Coronary artery (tissue), 2 donors: Measurements from ENCODE around the gene NPIPA1.
A peak's percentile ranks its signal among the peaks of the same experiment; 100 is the strongest.
"Not testable (repeated sequence)": the region's sequence is repeated elsewhere in the genome, so short reads cannot be mapped to it uniquely, and the experiment has no call there.

Source experiments
- DNase-seq: peaks from one replicate; pipeline ENCODE4 v3.0.0-alpha.2; 2017; ENCODE audit warnings: low spot score
- H3K27ac ChIP-seq, 2 donors: fragments of 200-600 bp; sonication (generic); one replicate each; pipeline ENCODE4 v1.5.1; 2016 to 2019
- H3K4me3 ChIP-seq: fragments of 200-600 bp; sonication (generic); 2 replicates; pipeline ENCODE4 v1.5.1; 2016; ENCODE audit warnings: mild to moderate bottlenecking, moderate library complexity

NPIPA1 gene

GRCh38 chr16:14937143-14937542, at the start of gene NPIPA1:
Gene NPIPA1, plus strand, starts transcription at chr16:14937443. Its CDS starts 0 bp downstream, at chr16:14937443.
- not testable (repeated sequence) for H3K4me3 ChIP-seq, DNase-seq, H3K27ac ChIP-seq

DNA sequence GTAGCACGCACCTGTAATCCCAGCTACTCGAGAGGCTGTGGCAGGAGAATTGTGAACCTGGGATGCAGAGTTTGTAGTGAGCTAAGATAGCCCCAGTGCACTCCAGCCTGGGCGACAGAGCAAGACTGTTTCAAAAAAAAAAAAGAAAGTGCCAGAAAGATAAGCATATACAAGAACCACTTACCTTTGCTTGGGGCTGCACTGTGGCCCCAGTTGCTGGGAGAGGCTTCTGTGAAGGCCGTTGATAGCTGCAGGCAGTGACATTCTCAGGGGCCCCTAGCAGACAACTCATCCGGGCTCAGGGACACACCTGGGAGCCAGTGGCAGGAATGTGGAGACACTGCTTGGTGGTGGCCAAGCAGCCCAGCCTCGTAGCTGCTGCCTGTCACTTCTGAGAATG, 45.1 kb upstream of the NPIPA1 start:
- DNase-seq, H3K4me3 ChIP-seq, H3K27ac ChIP-seq: not testable (repeated sequence)

- not testable (repeated sequence) for H3K4me3 ChIP-seq, H3K27ac ChIP-seq
- DNase-seq, result peak; percentile 31
Measured at GRCh38 chr16:14895382-14895781, 41.9 kb upstream of the NPIPA1 start.

- H3K27ac ChIP-seq, H3K4me3 ChIP-seq: not testable (repeated sequence)
- DNase-seq, result peak; percentile 47
Measured at GRCh38 chr16:14896023-14896422, 41.2 kb upstream of the NPIPA1 start.

DNA sequence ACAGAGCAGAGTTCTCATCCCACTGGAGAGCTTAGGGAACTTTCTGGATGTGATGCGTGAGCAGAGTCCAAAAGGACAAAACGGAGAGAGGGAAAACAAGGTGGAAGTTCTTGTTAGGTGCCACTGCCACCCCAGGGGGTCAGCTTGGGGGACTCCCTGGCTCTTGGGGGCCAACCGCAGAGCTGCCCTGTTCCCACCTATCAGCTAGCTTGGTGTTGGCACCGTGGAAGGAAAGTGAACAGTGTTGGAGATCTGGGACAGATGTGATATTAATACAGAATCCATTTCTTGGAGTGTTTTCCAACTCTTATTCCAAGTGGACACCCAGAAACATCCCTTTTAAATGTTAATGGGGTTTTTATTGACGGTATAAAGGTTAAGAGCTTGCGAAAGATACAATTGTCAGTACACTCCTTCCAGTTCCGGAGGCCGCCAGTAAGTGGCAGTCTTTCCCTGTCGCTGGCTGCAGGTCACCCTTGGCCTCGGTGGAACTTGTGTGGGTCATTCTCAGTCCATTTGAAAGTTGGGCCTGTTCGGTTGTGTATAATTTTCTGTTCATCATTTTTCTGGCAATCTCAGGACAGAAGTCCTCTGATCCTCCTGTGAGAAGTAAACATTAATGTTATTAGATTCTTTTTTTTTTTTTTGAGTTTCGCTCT, 40.1 kb upstream of the NPIPA1 start:
- not testable (repeated sequence) for H3K27ac ChIP-seq, DNase-seq, H3K4me3 ChIP-seq

DNA sequence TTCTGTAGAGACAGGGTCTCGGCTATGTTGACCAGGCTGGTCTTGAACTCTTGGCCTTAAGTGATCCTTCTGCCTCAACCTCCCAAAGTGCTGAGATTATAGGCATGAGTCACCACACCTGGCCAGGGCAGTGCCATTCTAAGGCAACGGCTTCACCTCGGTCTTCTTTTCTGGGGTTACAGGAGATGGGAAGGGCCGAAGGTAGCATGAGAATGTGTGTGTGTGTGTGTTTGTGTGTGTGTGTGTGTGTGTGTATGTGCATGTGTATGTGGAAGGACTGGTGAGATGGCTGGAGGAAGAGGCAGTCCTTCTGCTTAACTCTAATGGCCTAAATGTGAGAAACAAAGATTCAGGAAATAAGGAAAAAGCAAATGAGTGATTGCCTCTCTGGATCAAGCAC, 39.1 kb upstream of the NPIPA1 start:
- not testable (repeated sequence) for H3K27ac ChIP-seq, H3K4me3 ChIP-seq, DNase-seq

GRCh38 chr16:14903191-14903957, 33.9 kb upstream of the NPIPA1 start:
- DNase-seq, result peak; percentile 9
- H3K27ac ChIP-seq, H3K4me3 ChIP-seq: not testable (repeated sequence)

DNA sequence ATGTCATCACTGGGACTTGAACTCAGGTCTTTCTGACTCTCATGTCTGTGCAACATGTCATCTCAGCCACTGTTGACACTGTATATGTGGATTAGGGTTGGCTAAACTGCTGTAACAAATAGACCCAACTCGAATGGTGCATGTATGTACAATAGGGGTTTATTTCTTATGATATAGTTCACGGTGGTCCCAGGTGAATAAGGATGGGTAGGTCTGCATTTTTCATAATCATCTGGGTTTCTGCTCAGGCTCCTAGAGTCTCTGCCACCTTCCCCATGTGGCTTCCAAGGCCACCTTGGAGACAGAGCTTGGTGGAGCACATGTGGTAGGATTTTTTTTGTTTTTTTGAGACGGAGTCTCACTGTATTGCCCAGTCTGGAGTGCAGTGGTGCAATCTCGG, 27.5 kb upstream of the NPIPA1 start:
- DNase-seq, H3K4me3 ChIP-seq, H3K27ac ChIP-seq: not testable (repeated sequence)

- not testable (repeated sequence) for DNase-seq, H3K4me3 ChIP-seq
Measured at GRCh38 chr16:14910833-14911629, 26.2 kb upstream of the NPIPA1 start.

GRCh38 chr16:14911954-14912353, 25.3 kb upstream of the NPIPA1 start:
- not testable (repeated sequence) for DNase-seq
- Histone ChIP-seq H3K4me3 (peak overlapping the region; percentile 73), H3K27ac (peak overlapping the region; percentile 9 to 82)

More at GRCh38 chr16:14910833-14911629, 26.2 kb upstream of the NPIPA1 start:
- H3K27ac ChIP-seq, result not testable (repeated sequence)

- not testable (repeated sequence) for H3K27ac ChIP-seq, DNase-seq, H3K4me3 ChIP-seq
Measured at GRCh38 chr16:14912588-14912987, 24.7 kb upstream of the NPIPA1 start.

- not testable (repeated sequence) for H3K27ac ChIP-seq, H3K4me3 ChIP-seq
- peak; percentile 9 for DNase-seq
Measured at GRCh38 chr16:14918504-14918903, 18.7 kb upstream of the NPIPA1 start.

GRCh38 chr16:14919837-14920600, 17.2 kb upstream of the NPIPA1 start:
- not testable (repeated sequence) for DNase-seq, H3K4me3 ChIP-seq

DNA sequence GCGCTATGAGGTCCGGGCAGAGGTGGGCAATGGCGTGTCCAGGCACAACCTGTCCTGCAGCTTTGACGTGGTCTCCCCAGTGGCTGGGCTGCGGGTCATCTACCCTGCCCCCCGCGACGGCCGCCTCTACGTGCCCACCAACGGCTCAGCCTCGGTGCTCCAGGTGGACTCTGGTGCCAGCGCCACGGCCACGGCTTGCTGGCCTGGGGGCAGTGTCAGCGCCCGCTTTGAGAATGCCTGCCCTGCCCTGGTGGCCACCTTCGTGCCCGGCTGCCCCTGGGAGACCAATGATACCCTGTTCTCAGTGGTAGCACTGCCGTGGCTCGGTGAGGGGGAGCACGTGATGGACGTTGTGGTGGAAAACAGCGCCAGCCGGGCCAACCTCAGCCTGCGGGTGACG, 15.0 kb upstream of the NPIPA1 start:
- not testable (repeated sequence) for H3K27ac ChIP-seq, DNase-seq, H3K4me3 ChIP-seq

More at GRCh38 chr16:14919837-14920600, 17.2 kb upstream of the NPIPA1 start:
- not testable (repeated sequence) for H3K27ac ChIP-seq

- H3K27ac ChIP-seq, DNase-seq, H3K4me3 ChIP-seq: not testable (repeated sequence)
Measured at GRCh38 chr16:14922968-14923367, 14.3 kb upstream of the NPIPA1 start.

- not testable (repeated sequence) for H3K4me3 ChIP-seq, H3K27ac ChIP-seq, DNase-seq
Measured at GRCh38 chr16:14923394-14924088, 13.7 kb upstream of the NPIPA1 start.

GRCh38 chr16:14924359-14924758, 12.9 kb upstream of the NPIPA1 start:
- H3K4me3 ChIP-seq, DNase-seq: not testable (repeated sequence)

GRCh38 chr16:14924982-14925381, 12.3 kb upstream of the NPIPA1 start:
- not testable (repeated sequence) for H3K27ac ChIP-seq, DNase-seq, H3K4me3 ChIP-seq

More at GRCh38 chr16:14924359-14924758, 12.9 kb upstream of the NPIPA1 start:
- H3K27ac ChIP-seq, result not testable (repeated sequence)
